Neutrophil (primary cell): Measurements from ENCODE around the gene SERTAD2.

ENCODE experiments used
- H3K27ac ChIP-seq: fragments of 200-600 bp; sonication (generic); 2 replicates; pipeline ENCODE4 v1.5.1; 2016; ENCODE audit warnings: mild to moderate bottlenecking, moderate library complexity
- H3K27me3 ChIP-seq: fragments of 200-600 bp; sonication (generic); 2 replicates; pipeline ENCODE4 v1.6.0; 2016; ENCODE audit warnings: mild to moderate bottlenecking
- H3K36me3 ChIP-seq: fragments of 200-600 bp; sonication (generic); 2 replicates; pipeline ENCODE4 v1.5.1; 2017
- H3K4me1 ChIP-seq, 2 experiments: fragments of 200-600 bp in 1 of 2; sonication (generic) in 1 of 2; 1 replicate in 1 of 2; 2 replicates in 1 of 2; pipeline versions ENCODE4 v1.5.1 to v1.6.1; 2013 to 2016; ENCODE audit warnings: low read depth in 1 of 2, low read length in 1 of 2, mild to moderate bottlenecking in 1 of 2, moderate library complexity in 1 of 2; ENCODE audit not compliant: control insufficient read depth in 1 of 2, insufficient read depth in 1 of 2
- H3K4me3 ChIP-seq, 2 experiments: fragments of 200-600 bp in 1 of 2; sonication (generic) in 1 of 2; 1 replicate in 1 of 2; 2 replicates in 1 of 2; pipeline ENCODE4 v1.5.1; 2013 to 2016; ENCODE audit warnings: low read depth in 1 of 2, low read length in 1 of 2, mild to moderate bottlenecking in 1 of 2, moderate library complexity in 1 of 2
- H3K9me3 ChIP-seq: fragments of 200-600 bp; sonication (generic); 2 replicates; pipeline ENCODE4 v1.5.1; 2016
- TF ChIP-seq, protein P1 (sequence below): fragments of 200-600 bp; sonication (generic); IDR thresholded peaks from 2 replicates; pipeline ENCODE4 v1.5.1; 2016; ENCODE audit warnings: antibody characterized with exemption

Gene SERTAD2

DNA sequence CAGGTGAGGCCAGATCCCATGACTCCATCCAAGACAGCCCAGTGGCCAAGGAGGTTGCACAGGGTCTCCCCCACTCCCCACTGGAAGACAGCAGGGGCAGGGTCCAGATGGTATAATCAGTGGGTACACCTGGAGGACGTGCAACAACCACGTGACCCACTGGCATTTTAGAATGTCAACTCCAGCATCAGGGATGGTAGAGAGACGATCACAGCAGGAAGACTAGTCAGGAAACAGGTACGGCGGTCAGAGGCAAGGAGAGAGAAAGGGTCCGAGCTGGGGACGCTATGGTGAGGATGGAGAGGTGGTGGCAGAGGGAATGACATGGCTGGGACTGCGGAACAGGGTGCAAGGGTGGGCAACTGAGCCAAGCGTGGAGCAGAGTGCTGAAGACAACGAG is 23.0 kb downstream of the SERTAD2 start:
- TF ChIP-seq, protein P1, sequence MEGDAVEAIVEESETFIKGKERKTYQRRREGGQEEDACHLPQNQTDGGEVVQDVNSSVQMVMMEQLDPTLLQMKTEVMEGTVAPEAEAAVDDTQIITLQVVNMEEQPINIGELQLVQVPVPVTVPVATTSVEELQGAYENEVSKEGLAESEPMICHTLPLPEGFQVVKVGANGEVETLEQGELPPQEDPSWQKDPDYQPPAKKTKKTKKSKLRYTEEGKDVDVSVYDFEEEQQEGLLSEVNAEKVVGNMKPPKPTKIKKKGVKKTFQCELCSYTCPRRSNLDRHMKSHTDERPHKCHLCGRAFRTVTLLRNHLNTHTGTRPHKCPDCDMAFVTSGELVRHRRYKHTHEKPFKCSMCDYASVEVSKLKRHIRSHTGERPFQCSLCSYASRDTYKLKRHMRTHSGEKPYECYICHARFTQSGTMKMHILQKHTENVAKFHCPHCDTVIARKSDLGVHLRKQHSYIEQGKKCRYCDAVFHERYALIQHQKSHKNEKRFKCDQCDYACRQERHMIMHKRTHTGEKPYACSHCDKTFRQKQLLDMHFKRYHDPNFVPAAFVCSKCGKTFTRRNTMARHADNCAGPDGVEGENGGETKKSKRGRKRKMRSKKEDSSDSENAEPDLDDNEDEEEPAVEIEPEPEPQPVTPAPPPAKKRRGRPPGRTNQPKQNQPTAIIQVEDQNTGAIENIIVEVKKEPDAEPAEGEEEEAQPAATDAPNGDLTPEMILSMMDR = no peak
- H3K27ac ChIP-seq = no peak overlapping the region
- H3K9me3 ChIP-seq = no peaks in the 10 kb centered on the region
- H3K4me3 ChIP-seq = no peak overlapping the region
- no peaks in the 10 kb centered on the region for H3K27me3 ChIP-seq
- H3K4me1 ChIP-seq = peaks cover 28 to 35% of the 10 kb centered on the region in 2 experiments
- H3K36me3 ChIP-seq = peaks cover 24% of the 10 kb centered on the region

DNA sequence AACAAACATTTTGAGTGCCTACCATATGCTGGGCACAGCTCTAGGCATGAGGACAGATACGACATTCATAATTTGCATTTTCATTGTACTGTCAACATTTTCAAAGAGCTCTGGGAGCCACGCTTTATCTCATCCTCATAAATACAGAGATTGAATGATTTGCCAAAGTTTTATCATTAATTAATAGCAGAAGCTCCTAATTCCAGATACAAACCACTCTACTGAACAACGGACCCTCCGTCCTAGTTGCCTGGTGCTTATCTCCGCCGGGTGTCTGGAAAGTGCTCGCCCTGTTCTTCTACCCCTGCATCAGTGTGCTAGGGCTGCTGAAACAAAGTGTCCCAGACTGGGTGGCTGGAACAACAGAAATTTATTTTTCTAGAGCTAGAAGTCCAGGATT is 23.8 kb downstream of the SERTAD2 start:
- Histone ChIP-seq H3K4me1 (peaks cover 19 to 29% of the 10 kb centered on the region in 2 experiments), H3K9me3 (no peaks in the 10 kb centered on the region), H3K27ac (no peak overlapping the region), H3K27me3 (no peaks in the 10 kb centered on the region), H3K4me3 (no peak overlapping the region), H3K36me3 (peaks cover 16% of the 10 kb centered on the region)
- TF ChIP-seq, protein P1 = no peak

DNA sequence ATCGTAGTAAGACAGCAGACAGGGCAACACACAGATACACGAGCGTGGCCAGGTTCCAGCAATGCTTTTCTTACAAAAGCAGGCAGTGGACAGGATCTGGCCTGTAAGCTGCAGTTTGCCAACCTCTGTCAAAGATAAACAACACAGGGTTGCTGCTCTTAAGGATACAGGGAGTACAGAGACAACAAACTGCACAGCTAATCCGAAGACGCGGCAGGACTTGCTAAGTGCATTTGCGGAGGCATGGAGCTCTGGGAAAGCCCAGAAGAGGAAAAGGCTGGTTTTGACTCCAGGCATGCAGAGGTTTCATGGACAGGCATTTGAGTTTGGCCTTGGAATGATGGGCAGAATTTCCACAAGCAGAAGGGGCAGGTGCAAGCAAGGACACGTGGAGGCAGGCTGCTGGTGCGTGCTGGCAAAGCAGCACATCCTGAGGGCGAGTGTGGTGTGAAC is 24.4 kb downstream of the SERTAD2 start:
- H3K36me3 ChIP-seq = peaks cover 15% of the 10 kb centered on the region
- TF ChIP-seq, protein P1 = no peak
- H3K4me3 ChIP-seq = no peak overlapping the region
- H3K27ac ChIP-seq = no peak overlapping the region
- H3K4me1 ChIP-seq = peaks cover 14 to 24% of the 10 kb centered on the region in 2 experiments
- H3K9me3 ChIP-seq = no peaks in the 10 kb centered on the region
- no peaks in the 10 kb centered on the region for H3K27me3 ChIP-seq

DNA sequence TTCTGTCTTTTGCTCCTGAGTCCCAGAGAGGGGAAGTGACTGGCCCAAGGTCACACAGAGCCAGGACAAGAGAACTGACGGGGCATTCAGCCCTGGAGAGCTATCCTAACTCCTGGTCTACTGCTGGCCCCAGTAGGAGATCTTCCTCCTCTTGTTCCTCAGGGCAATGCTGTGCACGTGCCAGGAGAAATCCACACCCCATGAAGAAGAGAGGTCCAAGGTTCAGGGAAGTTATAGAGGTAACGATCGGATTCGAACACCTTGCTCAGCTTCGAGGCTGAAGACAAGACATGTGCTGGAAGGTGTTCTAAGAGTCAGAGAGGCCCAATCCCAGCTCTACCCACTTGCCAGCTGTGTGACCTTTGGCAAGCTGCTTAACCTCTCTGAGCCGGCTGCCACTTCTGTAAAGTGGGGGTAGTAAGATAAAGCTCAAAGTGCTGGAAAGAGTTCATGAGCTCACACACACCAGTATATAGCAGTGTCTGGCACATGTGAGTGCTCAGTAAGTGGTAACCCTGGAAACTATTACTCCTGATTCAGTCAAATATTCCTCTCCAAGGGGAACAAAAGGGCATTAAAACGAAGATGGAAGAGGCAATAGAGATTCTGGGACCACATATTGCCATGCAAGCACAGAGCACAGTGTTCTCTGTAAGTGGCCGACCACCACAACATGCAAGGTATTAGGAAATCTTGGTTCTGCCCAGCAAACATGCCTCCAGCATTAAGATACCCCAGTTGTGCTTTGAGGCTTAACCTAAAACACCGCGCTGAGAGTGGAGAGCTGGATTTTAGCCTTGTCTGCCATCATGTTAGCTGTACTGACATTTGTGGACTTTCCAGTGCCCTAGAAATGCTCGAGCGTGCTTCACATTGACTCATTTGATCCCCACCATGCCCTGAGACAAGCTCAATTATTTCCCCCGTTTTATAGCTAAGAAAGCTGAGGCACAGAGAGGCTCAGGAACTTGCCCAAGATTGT is 25.6 kb downstream of the SERTAD2 start:
- Histone ChIP-seq H3K9me3 (no peaks in the 10 kb centered on the region), H3K4me1 (peaks cover 3 to 13% of the 10 kb centered on the region in 2 experiments), H3K27me3 (no peaks in the 10 kb centered on the region), H3K4me3 (no peak overlapping the region), H3K27ac (no peak overlapping the region), H3K36me3 (peaks cover 10% of the 10 kb centered on the region)
- TF ChIP-seq, protein P1 = no peak

DNA sequence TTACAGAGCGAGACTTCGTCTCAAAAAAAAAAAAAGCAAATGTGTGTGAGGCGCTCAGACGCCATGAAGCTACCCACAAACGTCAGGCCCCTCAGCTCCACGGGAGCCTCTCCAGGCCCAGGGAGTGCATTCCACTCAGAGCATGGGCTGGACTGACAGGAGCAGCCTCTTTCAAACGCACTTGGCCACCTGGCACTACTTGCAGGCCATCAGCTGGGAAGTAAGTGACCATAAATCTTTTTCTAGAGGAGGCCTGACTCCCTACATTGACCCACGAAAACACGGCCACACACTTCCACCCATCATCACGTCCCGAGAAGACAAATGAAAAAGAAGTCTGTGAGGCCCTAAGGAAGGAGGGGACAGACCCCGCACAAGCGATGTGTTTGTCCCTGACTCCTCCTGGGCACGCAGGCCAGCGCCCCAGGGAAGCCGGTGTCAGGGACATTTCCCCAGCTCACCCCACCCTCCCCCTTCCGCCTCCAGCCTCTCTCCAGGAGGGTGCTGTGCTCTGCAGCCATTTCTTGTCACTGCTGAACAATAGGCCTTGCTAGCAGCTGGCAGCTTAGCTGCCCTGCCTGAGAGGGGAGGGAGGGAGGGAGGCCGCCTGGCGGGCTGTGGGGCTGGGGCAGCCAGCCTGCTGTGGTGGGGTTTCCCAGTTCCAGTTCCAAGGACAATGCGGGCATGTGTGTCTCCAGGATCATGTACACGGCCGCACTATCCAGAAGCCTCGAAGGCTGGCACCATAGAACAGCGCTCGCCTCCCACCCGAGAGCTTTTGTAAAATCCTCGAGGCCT is 26.6 kb downstream of the SERTAD2 start:
- Histone ChIP-seq H3K36me3 (peaks cover 10% of the 10 kb centered on the region), H3K27ac (no peak overlapping the region), H3K27me3 (no peaks in the 10 kb centered on the region)

More for the DNA sequence above, 26.6 kb downstream of the SERTAD2 start:
- peaks cover 0 to 10% of the 10 kb centered on the region in 2 experiments for H3K4me1 ChIP-seq
- TF ChIP-seq, protein P1 = no peak
- H3K9me3 ChIP-seq = no peaks in the 10 kb centered on the region
- no peak overlapping the region for H3K4me3 ChIP-seq
